ENCODE measurements around the gene GALNT1. TPM values are rescaled to one million over a fixed set of nuclear protein-coding genes. Genes with fewer than 3 reads are reported as not detected.
"Not testable (repeated sequence)": the region's sequence is repeated elsewhere in the genome, so short reads cannot be mapped to it uniquely, and the experiment has no call there.

GALNT1 gene
- total RNA-seq, 1 donor from 2014 or later, result 29.2 TPM

- TF ChIP-seq CTCF (IDR thresholded peaks at IDR 0.05) (no peak), POLR2A (IDR thresholded peaks at IDR 0.05) (no peak), POLR2AphosphoS5 (IDR thresholded peaks at IDR 0.05; ENCODE audit: insufficient read depth in 1 of 2, low read depth in 1 of 2) (no peak)
- Histone ChIP-seq H3K4me1 (no peaks in the 10 kb centered on the region), H3K36me3 (no peaks in the 10 kb centered on the region), H3K27me3 (no peaks in the 10 kb centered on the region), H3K27ac (no peak overlapping the region), H3K4me3 (no peak overlapping the region), H3K9me3 (no peaks in the 10 kb centered on the region)
- intact Hi-C loops (cut with DNase I), result no loop called here
- DNase-seq (ENCODE audit: extremely low spot score in 2 of 2), result no peak
Observed at GRCh38 chr18:35566019-35566418, 15.5 kb upstream of the GALNT1 start.

- TF ChIP-seq CTCF (IDR thresholded peaks at IDR 0.05) (no peak), POLR2A (IDR thresholded peaks at IDR 0.05) (no peak), POLR2AphosphoS5 (IDR thresholded peaks at IDR 0.05; ENCODE audit: insufficient read depth in 1 of 2, low read depth in 1 of 2) (no peak)
- intact Hi-C loops (cut with DNase I), result no loop called here
- Histone ChIP-seq H3K36me3 (no peaks in the 10 kb centered on the region), H3K27me3 (no peaks in the 10 kb centered on the region), H3K4me1 (no peaks in the 10 kb centered on the region), H3K9me3 (no peaks in the 10 kb centered on the region), H3K4me3 (no peak overlapping the region), H3K27ac (no peak overlapping the region)
- no peak for DNase-seq (ENCODE audit: extremely low spot score in 2 of 2)
Observed at GRCh38 chr18:35570182-35570581, 11.4 kb upstream of the GALNT1 start.

GRCh38 chr18:35571138-35571537 lies 10.4 kb upstream of the GALNT1 start:
- no peaks in the 10 kb centered on the region for H3K27me3 ChIP-seq
- H3K36me3 ChIP-seq, result no peaks in the 10 kb centered on the region
- H3K4me1 ChIP-seq, result no peaks in the 10 kb centered on the region
- H3K4me3 ChIP-seq, result no peak overlapping the region
- TF ChIP-seq CTCF (IDR thresholded peaks at IDR 0.05), result no peak
- no peak for TF ChIP-seq POLR2AphosphoS5 (IDR thresholded peaks at IDR 0.05; ENCODE audit: insufficient read depth in 1 of 2, low read depth in 1 of 2)
- no peak for TF ChIP-seq POLR2A (IDR thresholded peaks at IDR 0.05)
- intact Hi-C loops (cut with DNase I), result no loop called here
- no peak for DNase-seq (ENCODE audit: extremely low spot score in 2 of 2)
- no peaks in the 10 kb centered on the region for H3K9me3 ChIP-seq
- H3K27ac ChIP-seq, result no peak overlapping the region

- intact Hi-C loops (cut with DNase I), result no loop called here
- no peak overlapping the region for H3K27ac ChIP-seq
- H3K36me3 ChIP-seq, result no peaks in the 10 kb centered on the region
Observed at GRCh38 chr18:35572644-35573043, 8.9 kb upstream of the GALNT1 start.

GRCh38 chr18:35573531-35573930 lies 8.0 kb upstream of the GALNT1 start:
- no peaks in the 10 kb centered on the region for H3K36me3 ChIP-seq
- H3K4me1 ChIP-seq, result no peaks in the 10 kb centered on the region
- no peak overlapping the region for H3K4me3 ChIP-seq
- no peak for DNase-seq (ENCODE audit: extremely low spot score in 2 of 2)
- H3K27ac ChIP-seq, result no peak overlapping the region
- TF ChIP-seq POLR2A (IDR thresholded peaks at IDR 0.05) (no peak), CTCF (IDR thresholded peaks at IDR 0.05) (no peak), POLR2AphosphoS5 (IDR thresholded peaks at IDR 0.05; ENCODE audit: insufficient read depth in 1 of 2, low read depth in 1 of 2) (no peak)
- no peaks in the 10 kb centered on the region for H3K9me3 ChIP-seq
- intact Hi-C loops (cut with DNase I), result no loop called here
- H3K27me3 ChIP-seq, result no peaks in the 10 kb centered on the region

More at GRCh38 chr18:35572644-35573043, 8.9 kb upstream of the GALNT1 start:
- no peaks in the 10 kb centered on the region for H3K9me3 ChIP-seq
- no peak overlapping the region for H3K4me3 ChIP-seq
- H3K27me3 ChIP-seq, result no peaks in the 10 kb centered on the region
- H3K4me1 ChIP-seq, result no peaks in the 10 kb centered on the region
- TF ChIP-seq POLR2AphosphoS5 (IDR thresholded peaks at IDR 0.05; ENCODE audit: insufficient read depth in 1 of 2, low read depth in 1 of 2) (no peak), CTCF (IDR thresholded peaks at IDR 0.05) (no peak), POLR2A (IDR thresholded peaks at IDR 0.05) (no peak)
- no peak for DNase-seq (ENCODE audit: extremely low spot score in 2 of 2)

- intact Hi-C loops (cut with DNase I); H3K27ac ChIP-seq; H3K9me3 ChIP-seq; H3K4me3 ChIP-seq; H3K27me3 ChIP-seq; H3K4me1 ChIP-seq; H3K36me3 ChIP-seq; DNase-seq (ENCODE audit: extremely low spot score in 2 of 2): not testable (repeated sequence)
Observed at GRCh38 chr18:35576240-35576845, 5.2 kb upstream of the GALNT1 start.

All from vagina (tissue), 2 donors.